Activated CD8-positive, alpha-beta T cell treated with anti-CD3 and anti-CD28 coated beads for 36 hours (primary cell): ENCODE results near the gene OR10R2. TPM values are rescaled to one million over a fixed set of nuclear protein-coding genes. Genes with fewer than 3 reads are reported as not detected.

Experiments
- ATAC-seq: fragments of 200-7000 bp; cut with Tn5 transposase; one replicate; pipeline ENCODE4 v1.10.0; 2021; ENCODE audit warnings: mild to moderate bottlenecking, moderate library complexity
- CTCF ChIA-PET: fragments of 350-600 bp; sonication (Branson Sonifier 250); formaldehyde crosslinking; loops from one replicate; lab custom pipeline; 2021; ENCODE audit warnings: antibody characterized with exemption; lab: Charles Lee
- POLR2A ChIA-PET: fragments of 350-600 bp; sonication (Branson Sonifier 250); formaldehyde crosslinking; loops from one replicate; lab custom pipeline; 2021; ENCODE audit warnings: antibody characterized with exemption; lab: Charles Lee
- DNase-seq: peaks from one replicate; pipeline ENCODE4 v3.0.0-alpha.2; 2020
- H3K27ac Mint-ChIP-seq: one replicate; pipeline ENCODE4 v1.8.0; 2021; ENCODE audit warnings: mild to moderate bottlenecking, mixed read lengths
- H3K27me3 Mint-ChIP-seq: one replicate; pipeline ENCODE4 v1.8.0; 2021; ENCODE audit warnings: mixed read lengths
- H3K36me3 Mint-ChIP-seq: one replicate; pipeline ENCODE4 v1.8.0; 2021; ENCODE audit warnings: low read depth, mixed read lengths
- H3K4me1 Mint-ChIP-seq: one replicate; pipeline ENCODE4 v1.8.0; 2021; ENCODE audit warnings: low read depth, mixed read lengths
- H3K4me3 Mint-ChIP-seq: one replicate; pipeline ENCODE4 v1.8.0; 2021; ENCODE audit warnings: mild to moderate bottlenecking, moderate library complexity, mixed read lengths
- H3K9me3 Mint-ChIP-seq: one replicate; pipeline ENCODE4 v1.8.0; 2021; ENCODE audit warnings: mixed read lengths
- CTCF ChIP-seq: fragments of 200-600 bp; IDR thresholded peaks from one replicate; pipeline ENCODE4 v1.8.0; 2022; ENCODE audit warnings: antibody characterized with exemption, mild to moderate bottlenecking
- intact Hi-C: fragments of 100-400 bp; cut with micrococcal nuclease; formaldehyde crosslinking; loops from one replicate; pipeline ENCODE4 v1.10.0; 2022
- total RNA-seq, 2 experiments: library from RNA; stranded (reverse); gene quantifications; one replicate each; pipeline ENCODE4 v1.2.3, GENCODE V29; 2021

OR10R2 gene
- total RNA-seq, 2 experiments from 2014 or later: not detected

GRCh38 chr1:158506369-158506987 lies 34.5 kb downstream of the OR10R2 start:
- CTCF ChIA-PET: interaction anchor here (1.7 kb wide), 1 partner anchor 492 kb away, joined by 8 read pairs; no protein-coding TSS in a partner anchor
- ATAC-seq (no peak), DNase-seq (peak; percentile 57)
- Mint-ChIP-seq H3K27ac (no peak overlapping the region), H3K9me3 (peaks cover 4% of the 10 kb centered on the region), H3K4me1 (no peaks in the 10 kb centered on the region), H3K27me3 (peaks cover 10% of the 10 kb centered on the region), H3K4me3 (no peak overlapping the region), H3K36me3 (no peaks in the 10 kb centered on the region)
- peak; percentile 50 for TF ChIP-seq CTCF
- POLR2A ChIA-PET: interaction anchor here (0.5 kb wide), 1 partner anchor 505 kb away, joined by 3 read pairs; no protein-coding TSS in a partner anchor
- intact Hi-C loops: no loop called here

GRCh38 chr1:158507511-158507910 lies 35.5 kb downstream of the OR10R2 start:
- CTCF ChIA-PET: no interaction called here
- H3K36me3 Mint-ChIP-seq: no peaks in the 10 kb centered on the region
- no peak for TF ChIP-seq CTCF
- H3K27ac Mint-ChIP-seq: no peak overlapping the region
- peaks cover 10% of the 10 kb centered on the region for H3K27me3 Mint-ChIP-seq
- no peak overlapping the region for H3K4me3 Mint-ChIP-seq
- H3K4me1 Mint-ChIP-seq: no peaks in the 10 kb centered on the region
- ATAC-seq (no peak), DNase-seq (no peak)
- H3K9me3 Mint-ChIP-seq: peaks cover 3% of the 10 kb centered on the region
- POLR2A ChIA-PET: no interaction called here
- intact Hi-C loops: no loop called here

GRCh38 chr1:158509471-158510156 lies 37.6 kb downstream of the OR10R2 start:
- Mint-ChIP-seq H3K27ac (no peak overlapping the region), H3K27me3 (peaks cover 14% of the 10 kb centered on the region), H3K4me1 (no peaks in the 10 kb centered on the region), H3K4me3 (no peak overlapping the region), H3K9me3 (no peaks in the 10 kb centered on the region), H3K36me3 (no peaks in the 10 kb centered on the region)
- ChIA-PET CTCF (no interaction called here), POLR2A (no interaction called here)
- intact Hi-C loops: no loop called here
- no peak for TF ChIP-seq CTCF
- no peak for DNase-seq
- no peak for ATAC-seq

GRCh38 chr1:158516966-158517365 lies 44.9 kb downstream of the OR10R2 start:
- intact Hi-C loops: no loop called here
- CTCF ChIA-PET: no interaction called here
- Mint-ChIP-seq H3K36me3 (no peaks in the 10 kb centered on the region), H3K27ac (no peak overlapping the region), H3K27me3 (peaks cover 17% of the 10 kb centered on the region), H3K9me3 (no peaks in the 10 kb centered on the region), H3K4me3 (no peak overlapping the region), H3K4me1 (no peaks in the 10 kb centered on the region)
- no peak for DNase-seq
- ATAC-seq: no peak
- no peak for TF ChIP-seq CTCF
- POLR2A ChIA-PET: no interaction called here

GRCh38 chr1:158520021-158520420 lies 48.0 kb downstream of the OR10R2 start:
- TF ChIP-seq CTCF: no peak
- Mint-ChIP-seq H3K27me3 (peaks cover 17% of the 10 kb centered on the region), H3K36me3 (no peaks in the 10 kb centered on the region), H3K4me1 (no peaks in the 10 kb centered on the region), H3K4me3 (no peak overlapping the region), H3K27ac (no peak overlapping the region), H3K9me3 (no peaks in the 10 kb centered on the region)
- ChIA-PET CTCF (interaction anchor here (1.4 kb wide), 1 partner anchor 9 kb away, joined by 3 read pairs; no protein-coding TSS in a partner anchor), POLR2A (no interaction called here)
- intact Hi-C loops: loop anchor here (10.0 kb wide), 1 partner anchor 315 kb away; no protein-coding TSS in a partner anchor
- ATAC-seq (no peak), DNase-seq (no peak)
